T-helper 22 cell (primary cell): ENCODE data around the gene MSH5.

Experiments
- DNase-seq: peaks from one replicate; pipeline ENCODE4 v3.0.0-alpha.2; 2020; ENCODE audit warnings: low read depth

Gene MSH5

GRCh38 chr6:31713465-31713864 is 26.3 kb upstream of the MSH5 start:
- DNase-seq, result no peak

- DNase-seq, result no peak
Measured at GRCh38 chr6:31713991-31714684, 25.7 kb upstream of the MSH5 start.

GRCh38 chr6:31715022-31715958 is 24.5 kb upstream of the MSH5 start, which contains the start of gene LY6G6D:
LY6G6D (plus strand) TSS chr6:31715348; CDS start chr6:31715356, 8 bp downstream.
- no peak for DNase-seq

- DNase-seq, result no peak
Measured at GRCh38 chr6:31717499-31718222, 22.1 kb upstream of the MSH5 start.

GRCh38 chr6:31718265-31718664 is 21.5 kb upstream of the MSH5 start:
- DNase-seq, result no peak

DNA sequence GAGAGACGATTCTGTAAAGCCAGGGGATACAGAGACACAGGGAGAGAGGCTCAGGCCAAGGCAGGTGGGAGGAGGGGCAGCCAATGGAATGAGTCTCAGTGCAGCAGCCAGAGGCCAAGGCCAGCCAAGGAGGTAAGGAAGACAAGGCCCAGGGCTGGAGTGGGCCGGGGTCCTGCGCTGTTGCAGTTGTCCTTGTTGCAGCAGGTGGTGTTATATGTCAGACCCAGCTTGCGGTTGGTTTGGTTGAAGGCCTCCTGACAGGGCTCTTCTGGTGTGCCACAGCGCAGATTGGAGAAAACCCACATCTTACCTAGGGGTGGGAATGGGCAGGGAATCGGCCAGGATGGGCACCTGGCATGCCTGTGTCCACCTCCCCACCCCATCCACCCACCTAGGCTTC is 20.8 kb upstream of the MSH5 start:
- DNase-seq, result no peak

DNA sequence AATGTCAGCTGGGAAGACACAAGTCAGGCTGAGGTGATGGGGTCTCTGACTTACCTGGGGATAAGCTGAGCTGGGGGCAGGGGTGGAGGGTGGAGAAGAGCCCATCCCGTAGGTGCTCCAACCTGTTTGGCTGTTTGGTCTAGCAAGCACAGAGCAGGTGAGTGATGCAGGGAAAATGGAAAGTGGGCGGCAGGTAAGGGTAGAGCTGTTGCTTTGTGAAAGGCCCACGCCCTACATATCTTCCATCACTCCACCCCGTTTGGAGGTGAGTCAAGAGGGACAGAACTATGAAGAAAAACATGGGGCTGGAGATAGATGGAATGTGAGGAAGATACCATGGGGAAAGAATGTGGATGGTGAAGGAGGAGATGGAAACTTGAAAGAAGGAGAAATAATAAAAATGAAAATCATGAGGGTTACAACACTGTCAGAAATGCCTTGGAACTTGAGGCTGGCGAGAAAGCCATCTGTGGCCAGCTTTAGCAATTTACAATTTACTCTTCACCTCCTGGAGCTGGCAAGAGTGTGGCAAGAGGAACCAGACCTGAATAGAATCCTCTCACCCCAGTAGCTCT is 19.5 kb upstream of the MSH5 start:
- no peak for DNase-seq

DNA sequence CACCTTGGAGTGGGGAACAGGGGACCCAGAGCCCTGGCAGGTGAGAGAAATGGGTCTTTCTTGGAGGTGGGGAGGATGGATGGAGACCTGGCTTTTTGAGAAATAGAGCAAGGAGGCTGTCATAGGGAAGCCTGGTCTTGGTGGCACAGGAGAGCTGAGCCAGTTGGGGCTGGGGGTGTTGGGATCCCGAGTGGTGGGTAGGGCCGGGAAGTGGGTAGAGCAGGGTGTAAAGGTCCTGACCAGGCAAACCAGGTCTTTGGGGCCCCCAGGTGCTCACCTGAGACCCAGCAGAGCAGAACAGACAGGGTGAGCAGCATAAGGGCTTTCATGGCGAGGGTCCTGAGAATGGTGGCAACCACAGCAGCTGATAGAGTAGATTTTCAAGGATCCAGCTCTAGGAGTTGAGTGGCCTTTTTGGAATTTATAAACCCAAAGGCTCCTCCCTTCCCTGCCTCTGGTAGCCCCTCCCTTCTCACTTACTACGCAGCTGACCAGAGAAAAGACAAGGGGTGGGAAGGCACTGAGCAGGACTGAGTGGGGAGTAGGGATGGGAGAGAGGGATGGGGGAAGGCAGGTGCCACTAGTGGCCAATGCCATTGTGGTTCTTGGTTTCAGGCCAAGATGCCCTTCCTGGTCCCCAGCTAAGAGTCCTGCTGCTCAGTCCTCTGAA is 18.3 kb upstream of the MSH5 start, which contains the start of gene LY6G6C:
Gene LY6G6C, minus strand, starts transcription at position 396 of the 670 bp plus-strand sequence. Its CDS starts 67 bp downstream, at position 329.
- DNase-seq, result no peak

DNA sequence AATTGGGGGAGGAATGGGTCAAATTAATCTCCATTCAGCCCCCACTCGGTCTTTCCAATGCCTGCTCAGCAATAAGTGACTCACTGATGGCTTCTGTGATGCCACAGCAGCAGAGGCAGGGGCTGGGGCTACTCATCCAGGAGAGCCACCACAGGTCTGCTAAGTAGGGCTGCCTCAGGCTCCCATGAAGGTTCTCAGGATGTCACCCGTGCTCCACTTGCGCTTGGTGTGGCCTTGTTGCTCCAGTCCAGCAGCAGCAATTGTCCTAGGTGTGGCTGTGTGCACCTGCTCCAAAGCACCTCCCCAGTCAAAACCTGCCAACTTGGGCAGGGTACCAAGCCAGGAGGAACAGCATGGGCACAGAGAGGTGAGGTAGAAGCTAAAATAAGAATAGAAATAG is 17.6 kb upstream of the MSH5 start:
- no peak for DNase-seq

GRCh38 chr6:31723245-31723979 is 16.4 kb upstream of the MSH5 start, which contains the start of gene MPIG6B:
MPIG6B (plus strand) TSS chr6:31723373; CDS start chr6:31723384, 11 bp downstream.
- DNase-seq, result no peak

- DNase-seq, result no peak
Measured at GRCh38 chr6:31723980-31724691, 15.7 kb upstream of the MSH5 start.

- DNase-seq, result no peak
Measured at GRCh38 chr6:31725502-31726350, 14.1 kb upstream of the MSH5 start.

DNA sequence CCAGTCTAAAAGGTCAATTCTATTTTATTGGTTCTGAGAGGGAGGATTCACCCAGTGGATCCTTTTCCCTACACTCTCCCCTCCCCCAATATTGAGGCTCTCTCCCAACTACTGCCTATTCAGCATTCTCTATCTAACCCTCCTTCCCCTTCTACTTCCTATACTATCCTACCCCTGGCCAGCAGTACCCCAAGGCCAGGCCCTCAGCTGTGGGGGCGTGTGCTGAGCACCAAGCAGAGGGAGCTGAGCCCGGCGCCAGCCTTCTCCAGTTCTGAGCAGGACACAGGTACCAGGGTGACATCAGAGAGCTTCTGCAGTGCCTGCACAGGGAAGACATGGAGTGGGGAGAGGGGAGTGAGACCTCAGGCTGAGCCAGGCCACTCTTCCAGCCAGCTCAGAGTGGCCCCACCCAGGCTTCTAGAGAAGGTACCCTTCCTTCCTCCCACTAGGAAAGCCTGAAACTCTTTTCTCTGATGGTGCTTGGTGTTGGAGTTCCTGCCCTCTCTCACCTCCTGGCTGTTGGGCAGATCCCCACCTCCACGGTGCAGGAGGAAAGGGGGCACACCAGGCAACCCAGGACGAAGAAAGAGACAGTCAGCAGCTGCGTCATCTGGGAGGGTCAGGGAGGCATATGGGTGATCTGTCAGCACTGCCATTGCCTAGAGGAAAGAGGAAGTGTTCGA is 12.6 kb upstream of the MSH5 start:
- DNase-seq, result no peak

- no peak for DNase-seq
Measured at GRCh38 chr6:31727717-31728671, 11.8 kb upstream of the MSH5 start.

GRCh38 chr6:31728767-31729514 is 10.9 kb upstream of the MSH5 start, which contains the start of gene DDAH2:
DDAH2 (minus strand) TSS chr6:31729299; CDS start chr6:31729161, 138 bp downstream.
- DNase-seq, result no peak

GRCh38 chr6:31729515-31729978 is 10.3 kb upstream of the MSH5 start:
- DNase-seq, result peak; percentile 56
